Measurements from ENCODE around the gene USP46. TPM values are rescaled to one million over a fixed set of nuclear protein-coding genes. Genes with fewer than 3 reads are reported as not detected.

USP46 gene
- total RNA-seq, 1 donor from 2014 or later, result 76.4 TPM

GRCh38 chr4:52621567-52621966 is 37.5 kb downstream of the USP46 start:
- no peaks in the 10 kb centered on the region for H3K27me3 ChIP-seq (ENCODE audit: low read depth)
- DNase-seq, result no peak
- H3K4me1 ChIP-seq, result peaks cover 32% of the 10 kb centered on the region
- no peak overlapping the region for H3K27ac ChIP-seq (replicated peaks)
- H3K36me3 ChIP-seq, result peaks cover 27% of the 10 kb centered on the region
- H3K4me3 ChIP-seq, result no peak overlapping the region
- H3K9me3 ChIP-seq (replicated peaks), result no peaks in the 10 kb centered on the region
- intact Hi-C loops (cut with micrococcal nuclease), result no loop called here
- TF ChIP-seq, protein P1, sequence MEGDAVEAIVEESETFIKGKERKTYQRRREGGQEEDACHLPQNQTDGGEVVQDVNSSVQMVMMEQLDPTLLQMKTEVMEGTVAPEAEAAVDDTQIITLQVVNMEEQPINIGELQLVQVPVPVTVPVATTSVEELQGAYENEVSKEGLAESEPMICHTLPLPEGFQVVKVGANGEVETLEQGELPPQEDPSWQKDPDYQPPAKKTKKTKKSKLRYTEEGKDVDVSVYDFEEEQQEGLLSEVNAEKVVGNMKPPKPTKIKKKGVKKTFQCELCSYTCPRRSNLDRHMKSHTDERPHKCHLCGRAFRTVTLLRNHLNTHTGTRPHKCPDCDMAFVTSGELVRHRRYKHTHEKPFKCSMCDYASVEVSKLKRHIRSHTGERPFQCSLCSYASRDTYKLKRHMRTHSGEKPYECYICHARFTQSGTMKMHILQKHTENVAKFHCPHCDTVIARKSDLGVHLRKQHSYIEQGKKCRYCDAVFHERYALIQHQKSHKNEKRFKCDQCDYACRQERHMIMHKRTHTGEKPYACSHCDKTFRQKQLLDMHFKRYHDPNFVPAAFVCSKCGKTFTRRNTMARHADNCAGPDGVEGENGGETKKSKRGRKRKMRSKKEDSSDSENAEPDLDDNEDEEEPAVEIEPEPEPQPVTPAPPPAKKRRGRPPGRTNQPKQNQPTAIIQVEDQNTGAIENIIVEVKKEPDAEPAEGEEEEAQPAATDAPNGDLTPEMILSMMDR (IDR thresholded peaks at IDR 0.05; ENCODE audit: borderline replicate concordance), result no peak

DNA sequence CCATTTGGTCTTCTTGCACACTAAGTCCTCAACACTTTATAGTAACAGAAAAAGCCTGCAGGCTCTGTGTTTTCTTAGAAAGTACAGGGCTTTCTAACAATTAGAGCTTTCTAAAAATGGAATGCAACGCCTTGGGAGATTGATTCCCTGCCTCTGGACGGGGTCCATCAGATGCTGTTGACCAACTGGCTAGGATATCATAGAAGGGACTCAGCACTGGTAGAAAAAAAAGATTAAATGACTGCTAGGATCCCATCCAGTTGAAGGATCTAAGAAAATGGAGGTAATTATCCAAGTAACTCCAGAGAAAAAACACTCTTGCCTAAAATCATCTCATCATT is 39.5 kb downstream of the USP46 start:
- H3K4me3 ChIP-seq, result no peak overlapping the region

DNA sequence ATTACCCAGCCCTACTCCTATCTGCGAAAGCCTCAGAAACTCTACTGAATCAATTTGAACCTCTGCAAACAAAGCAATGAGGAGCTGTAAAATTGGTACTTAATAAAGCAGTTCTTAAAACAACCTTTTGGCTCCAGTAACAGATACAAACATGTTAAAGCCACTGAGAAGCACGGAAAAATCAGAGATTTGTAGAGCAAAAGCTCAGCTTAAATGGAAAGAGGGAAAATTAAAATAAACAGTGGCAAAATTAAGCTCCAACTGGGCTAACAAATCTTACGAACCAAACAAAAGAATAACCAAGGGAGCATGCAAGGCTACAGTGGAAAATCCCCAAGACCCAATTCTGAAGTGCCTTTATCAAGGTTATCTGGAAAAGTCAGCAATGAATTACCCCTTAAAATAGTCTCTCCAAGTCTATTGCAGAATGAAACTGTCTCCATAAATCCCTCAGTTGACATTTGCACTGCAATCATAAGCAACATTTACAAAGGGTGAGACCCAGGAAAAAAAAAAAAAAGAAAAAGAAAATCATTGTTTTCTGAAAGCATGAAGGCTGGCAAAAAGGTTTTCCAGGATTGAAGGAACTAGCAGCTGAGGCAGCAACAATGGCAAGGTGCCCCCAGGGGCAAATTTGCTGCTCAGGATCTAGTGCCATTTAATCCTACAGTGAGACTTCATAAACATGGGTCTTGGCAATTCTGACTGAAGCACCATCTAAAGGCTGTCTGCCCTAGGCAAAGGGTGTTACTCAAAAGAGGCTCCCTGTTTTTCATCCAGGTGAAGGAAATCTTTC is 40.1 kb downstream of the USP46 start:
- H3K4me1 ChIP-seq, result peaks cover 37% of the 10 kb centered on the region

More for the DNA sequence above, 39.5 kb downstream of the USP46 start:
- H3K9me3 ChIP-seq (replicated peaks), result no peaks in the 10 kb centered on the region
- no peak for DNase-seq
- TF ChIP-seq, protein P1 (IDR thresholded peaks at IDR 0.05; ENCODE audit: borderline replicate concordance), result no peak
- H3K27me3 ChIP-seq (ENCODE audit: low read depth), result no peaks in the 10 kb centered on the region
- peaks cover 38% of the 10 kb centered on the region for H3K4me1 ChIP-seq
- H3K27ac ChIP-seq (replicated peaks), result no peak overlapping the region
- intact Hi-C loops (cut with micrococcal nuclease), result no loop called here
- H3K36me3 ChIP-seq, result peaks cover 9% of the 10 kb centered on the region

DNA sequence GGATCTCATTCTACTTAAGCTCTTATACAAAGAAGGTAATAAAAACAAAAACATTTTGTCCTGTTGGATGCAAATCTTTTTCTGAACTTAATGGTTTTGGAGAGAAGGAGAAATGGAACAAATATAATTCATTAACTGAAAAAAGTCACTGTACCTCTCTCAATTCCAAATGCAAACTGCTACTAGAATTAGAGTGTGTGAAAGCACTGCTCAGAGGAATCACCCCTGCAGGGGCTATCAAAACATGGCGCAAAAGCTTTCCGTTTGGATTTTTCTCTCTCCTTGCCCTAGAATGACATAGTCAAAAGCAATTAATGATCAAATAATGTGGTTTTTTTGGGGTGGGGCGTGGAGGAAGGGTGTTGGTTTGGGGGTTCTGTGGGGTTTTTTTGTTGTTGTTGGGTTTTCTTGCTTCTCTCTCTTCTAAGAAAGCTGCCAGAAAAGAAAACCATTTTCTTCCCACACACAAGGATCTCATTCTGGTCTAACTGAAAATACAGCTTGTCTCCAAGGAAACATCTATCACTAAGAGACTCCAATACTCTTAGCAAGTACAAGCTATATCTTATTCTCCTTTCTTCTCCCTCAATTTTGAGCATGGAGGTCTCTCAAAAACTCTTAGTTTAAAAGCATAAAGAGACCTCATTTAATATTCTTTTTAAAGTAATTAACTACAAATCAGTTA is 41.6 kb downstream of the USP46 start:
- Histone ChIP-seq H3K36me3 (no peaks in the 10 kb centered on the region), H3K4me3 (no peak overlapping the region), H3K4me1 (peaks cover 46% of the 10 kb centered on the region), H3K9me3 (replicated peaks) (no peaks in the 10 kb centered on the region), H3K27me3 (ENCODE audit: low read depth) (no peaks in the 10 kb centered on the region), H3K27ac (replicated peaks) (no peak overlapping the region)
- intact Hi-C loops (cut with micrococcal nuclease), result no loop called here
- no peak for DNase-seq
- TF ChIP-seq, protein P1 (IDR thresholded peaks at IDR 0.05; ENCODE audit: borderline replicate concordance), result no peak

More for the DNA sequence above, 40.1 kb downstream of the USP46 start:
- no peak overlapping the region for H3K4me3 ChIP-seq
- TF ChIP-seq, protein P1 (IDR thresholded peaks at IDR 0.05; ENCODE audit: borderline replicate concordance), result no peak
- no peaks in the 10 kb centered on the region for H3K9me3 ChIP-seq (replicated peaks)
- peaks cover 4% of the 10 kb centered on the region for H3K36me3 ChIP-seq
- no peaks in the 10 kb centered on the region for H3K27me3 ChIP-seq (ENCODE audit: low read depth)
- intact Hi-C loops (cut with micrococcal nuclease), result no loop called here
- no peak overlapping the region for H3K27ac ChIP-seq (replicated peaks)
- DNase-seq, result no peak

DNA sequence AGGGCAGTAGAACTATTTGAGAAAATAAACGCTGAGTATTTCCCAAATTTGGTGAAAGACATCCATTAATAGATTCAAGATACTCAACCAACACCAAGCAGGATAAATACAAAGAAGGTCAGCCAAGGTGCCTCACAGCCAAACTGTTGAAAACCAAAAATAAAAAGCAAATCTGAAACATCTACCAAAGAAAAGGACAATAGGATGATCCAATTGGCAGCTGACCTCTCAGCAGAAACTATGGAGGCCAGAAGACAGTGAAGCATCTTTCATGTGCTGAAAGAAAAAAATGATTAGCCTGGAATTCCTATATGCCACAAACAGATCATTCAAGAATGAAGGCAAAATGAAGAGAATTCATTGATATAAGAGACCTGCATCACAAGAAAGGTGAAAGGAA is 44.9 kb downstream of the USP46 start:
- peaks cover 46% of the 10 kb centered on the region for H3K4me1 ChIP-seq
- H3K27me3 ChIP-seq (ENCODE audit: low read depth), result no peaks in the 10 kb centered on the region
- no peak for DNase-seq
- peaks cover 9% of the 10 kb centered on the region for H3K36me3 ChIP-seq
- H3K4me3 ChIP-seq, result no peak overlapping the region
- no peak overlapping the region for H3K27ac ChIP-seq (replicated peaks)
- intact Hi-C loops (cut with micrococcal nuclease), result no loop called here
- H3K9me3 ChIP-seq (replicated peaks), result no peaks in the 10 kb centered on the region
- TF ChIP-seq, protein P1 (IDR thresholded peaks at IDR 0.05; ENCODE audit: borderline replicate concordance), result no peak
